HG02981 (cell line): ENCODE measurements around the gene PCDHA8.
"Not testable (repeated sequence)": the region's sequence is repeated elsewhere in the genome, so short reads cannot be mapped to it uniquely, and the experiment has no call there.

Experiments used
- ATAC-seq: cut with Tn5 transposase; IDR thresholded peaks from one replicate; pipeline ENCODE4 v1.9.1; 2021; ENCODE audit warnings: mild to moderate bottlenecking, moderate library complexity; ENCODE audit not compliant: unreplicated experiment

Gene PCDHA8, protein sequence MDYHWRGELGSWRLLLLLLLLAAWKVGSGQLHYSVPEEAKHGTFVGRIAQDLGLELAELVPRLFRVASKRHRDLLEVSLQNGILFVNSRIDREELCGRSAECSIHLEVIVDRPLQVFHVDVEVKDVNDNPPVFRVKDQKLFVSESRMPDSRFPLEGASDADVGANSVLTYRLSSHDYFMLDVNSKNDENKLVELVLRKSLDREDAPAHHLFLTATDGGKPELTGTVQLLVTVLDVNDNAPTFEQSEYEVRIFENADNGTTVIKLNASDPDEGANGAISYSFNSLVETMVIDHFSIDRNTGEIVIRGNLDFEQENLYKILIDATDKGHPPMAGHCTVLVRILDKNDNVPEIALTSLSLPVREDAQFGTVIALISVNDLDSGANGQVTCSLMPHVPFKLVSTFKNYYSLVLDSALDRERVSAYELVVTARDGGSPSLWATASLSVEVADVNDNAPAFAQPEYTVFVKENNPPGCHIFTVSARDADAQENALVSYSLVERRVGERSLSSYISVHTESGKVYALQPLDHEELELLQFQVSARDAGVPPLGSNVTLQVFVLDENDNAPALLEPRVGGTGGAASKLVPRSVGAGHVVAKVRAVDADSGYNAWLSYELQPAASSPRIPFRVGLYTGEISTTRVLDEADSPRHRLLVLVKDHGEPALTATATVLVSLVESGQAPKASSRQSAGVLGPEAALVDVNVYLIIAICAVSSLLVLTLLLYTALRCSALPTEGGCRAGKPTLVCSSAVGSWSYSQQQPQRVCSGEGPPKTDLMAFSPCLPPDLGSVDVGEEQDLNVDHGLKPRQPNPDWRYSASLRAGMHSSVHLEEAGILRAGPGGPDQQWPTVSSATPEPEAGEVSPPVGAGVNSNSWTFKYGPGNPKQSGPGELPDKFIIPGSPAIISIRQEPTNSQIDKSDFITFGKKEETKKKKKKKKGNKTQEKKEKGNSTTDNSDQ

DNA sequence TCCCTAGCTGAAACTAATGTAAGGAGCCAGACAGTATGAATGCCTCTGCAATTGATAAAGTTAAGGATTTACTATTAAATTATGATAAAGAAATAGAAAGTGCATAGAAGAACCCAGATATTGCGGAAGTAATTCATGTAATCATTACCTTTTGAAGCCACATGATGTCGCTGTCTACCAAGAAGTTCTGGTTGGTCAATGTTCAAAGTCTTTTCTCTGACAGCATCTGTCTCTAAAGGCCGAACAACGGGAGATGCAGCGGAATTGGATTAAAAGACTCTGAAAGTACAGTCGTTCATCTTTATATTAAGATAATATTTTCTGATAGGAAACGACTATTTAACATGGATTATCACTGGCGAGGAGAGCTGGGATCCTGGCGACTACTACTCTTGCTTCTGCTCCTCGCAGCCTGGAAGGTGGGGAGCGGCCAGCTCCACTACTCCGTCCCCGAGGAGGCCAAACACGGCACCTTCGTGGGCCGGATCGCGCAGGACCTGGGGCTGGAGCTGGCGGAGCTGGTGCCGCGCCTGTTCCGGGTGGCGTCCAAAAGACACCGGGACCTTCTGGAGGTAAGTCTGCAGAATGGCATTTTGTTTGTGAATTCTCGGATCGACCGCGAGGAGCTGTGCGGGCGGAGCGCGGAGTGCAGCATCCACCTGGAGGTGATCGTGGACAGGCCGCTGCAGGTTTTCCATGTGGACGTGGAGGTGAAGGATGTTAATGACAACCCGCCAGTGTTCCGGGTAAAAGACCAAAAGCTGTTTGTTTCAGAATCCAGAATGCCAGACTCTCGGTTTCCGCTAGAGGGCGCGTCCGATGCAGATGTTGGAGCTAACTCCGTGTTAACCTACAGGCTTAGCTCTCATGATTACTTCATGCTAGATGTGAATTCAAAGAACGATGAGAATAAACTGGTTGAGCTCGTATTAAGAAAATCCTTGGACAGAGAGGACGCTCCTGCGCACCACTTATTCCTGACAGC, at the start of gene PCDHA8:
Gene PCDHA8 (plus strand): TSS at position 210 of the 985 bp plus-strand sequence. CDS start 135 bp downstream, at position 345.
- no peak for ATAC-seq

DNA sequence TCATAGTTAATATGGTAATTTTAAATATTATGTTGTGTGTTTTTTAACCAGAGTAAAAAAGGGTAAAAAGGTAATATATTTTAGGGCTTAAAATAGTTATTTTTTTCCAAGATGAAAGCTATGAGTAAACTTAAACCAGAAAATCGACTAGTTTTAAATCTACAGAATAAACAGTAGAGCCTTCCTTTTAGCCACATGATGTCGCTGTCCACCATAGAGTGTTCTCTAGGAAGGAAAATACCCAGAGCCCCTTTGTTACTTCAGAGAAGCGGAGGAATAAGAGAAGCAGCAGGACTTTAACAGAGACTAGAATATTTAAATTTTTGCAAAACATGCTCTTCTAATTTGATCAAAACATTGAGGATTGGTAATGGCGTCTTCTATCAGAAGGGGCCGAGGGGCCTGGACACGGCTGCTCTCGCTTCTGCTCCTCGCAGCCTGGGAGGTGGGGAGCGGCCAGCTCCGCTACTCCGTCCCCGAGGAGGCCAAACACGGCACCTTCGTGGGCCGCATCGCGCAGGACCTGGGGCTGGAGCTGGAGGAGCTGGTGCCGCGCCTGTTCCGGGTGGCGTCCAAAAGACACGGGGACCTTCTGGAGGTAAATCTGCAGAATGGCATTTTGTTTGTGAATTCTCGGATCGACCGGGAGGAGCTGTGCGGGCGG, 46.3 kb upstream of the PCDHA8 start, which contains the start of gene PCDHA2:
Gene PCDHA2 (plus strand): TSS at position 258 of the 664 bp plus-strand sequence.
- no peak for ATAC-seq

DNA sequence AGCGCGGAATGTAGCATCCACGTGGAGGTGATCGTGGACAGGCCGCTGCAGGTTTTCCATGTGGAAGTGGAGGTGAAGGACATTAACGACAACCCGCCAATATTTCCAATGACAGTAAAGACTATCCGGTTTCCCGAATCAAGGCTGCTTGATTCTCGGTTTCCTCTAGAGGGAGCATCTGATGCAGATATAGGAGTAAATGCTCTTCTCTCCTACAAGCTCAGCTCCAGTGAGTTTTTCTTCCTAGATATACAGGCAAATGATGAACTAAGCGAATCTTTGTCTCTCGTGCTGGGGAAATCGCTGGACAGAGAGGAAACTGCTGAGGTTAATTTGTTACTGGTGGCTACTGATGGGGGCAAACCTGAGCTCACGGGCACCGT, 45.7 kb upstream of the PCDHA8 start:
- ATAC-seq, result no peak

DNA sequence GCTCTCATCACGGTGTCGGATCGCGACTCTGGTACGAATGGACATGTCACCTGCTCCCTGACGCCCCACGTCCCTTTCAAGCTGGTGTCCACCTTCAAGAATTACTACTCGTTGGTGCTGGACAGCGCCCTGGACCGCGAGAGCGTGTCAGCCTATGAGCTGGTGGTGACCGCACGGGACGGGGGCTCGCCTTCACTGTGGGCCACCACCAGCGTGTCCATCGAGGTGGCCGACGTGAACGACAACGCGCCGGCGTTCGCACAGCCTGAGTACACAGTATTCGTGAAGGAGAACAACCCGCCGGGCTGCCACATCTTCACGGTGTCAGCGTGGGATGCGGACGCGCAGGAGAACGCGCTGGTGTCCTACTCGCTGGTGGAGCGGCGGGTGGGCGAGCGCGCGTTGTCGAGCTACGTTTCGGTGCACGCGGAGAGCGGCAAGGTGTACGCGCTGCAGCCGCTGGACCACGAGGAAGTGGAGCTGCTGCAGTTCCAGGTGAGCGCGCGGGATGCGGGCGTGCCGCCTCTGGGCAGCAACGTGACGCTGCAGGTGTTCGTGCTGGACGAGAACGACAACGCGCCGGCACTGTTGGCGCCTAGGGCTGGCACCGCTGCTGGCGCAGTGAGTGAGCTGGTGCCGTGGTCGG, 44.8 kb upstream of the PCDHA8 start:
- not testable (repeated sequence) for ATAC-seq

DNA sequence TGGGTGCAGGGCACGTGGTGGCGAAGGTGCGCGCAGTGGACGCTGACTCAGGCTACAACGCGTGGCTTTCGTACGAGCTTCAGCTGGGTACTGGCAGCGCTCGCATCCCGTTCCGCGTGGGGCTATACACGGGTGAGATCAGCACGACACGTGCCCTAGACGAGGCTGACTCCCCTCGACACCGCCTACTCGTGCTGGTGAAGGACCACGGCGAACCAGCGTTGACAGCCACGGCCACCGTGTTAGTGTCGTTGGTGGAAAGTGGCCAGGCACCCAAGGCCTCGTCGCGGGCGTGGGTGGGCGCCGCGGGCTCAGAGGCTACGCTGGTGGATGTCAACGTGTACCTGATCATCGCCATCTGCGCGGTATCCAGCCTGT, 44.3 kb upstream of the PCDHA8 start:
- ATAC-seq, result no peak

DNA sequence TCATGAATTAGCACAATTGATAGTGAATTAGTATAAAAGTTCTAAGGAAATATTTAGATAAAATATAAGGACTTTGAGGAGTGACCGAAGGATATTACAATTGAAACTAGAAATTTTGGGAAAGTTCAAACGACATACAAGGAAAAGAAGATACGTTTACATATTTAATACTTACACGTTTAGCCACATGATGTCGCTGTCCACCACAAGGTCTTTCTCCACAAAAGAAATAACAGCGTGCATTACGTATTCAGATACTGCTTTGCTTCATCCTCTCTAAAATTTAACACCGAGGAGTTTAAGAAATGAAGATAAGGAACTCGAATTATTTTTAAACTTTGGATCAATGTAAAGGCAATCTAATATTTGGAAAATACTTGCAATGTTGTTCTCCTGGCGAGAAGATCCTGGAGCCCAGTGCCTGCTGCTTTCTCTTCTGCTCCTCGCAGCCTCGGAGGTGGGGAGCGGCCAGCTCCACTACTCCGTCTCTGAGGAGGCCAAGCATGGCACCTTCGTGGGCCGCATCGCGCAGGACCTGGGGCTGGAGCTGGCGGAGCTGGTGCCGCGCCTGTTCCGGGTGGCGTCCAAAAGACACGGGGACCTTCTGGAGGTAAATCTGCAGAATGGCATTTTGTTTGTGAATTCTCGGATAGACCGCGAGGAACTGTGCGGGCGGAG, 40.0 kb upstream of the PCDHA8 start, which contains the start of gene PCDHA3:
Gene PCDHA3 (plus strand): TSS at position 242 of the 678 bp plus-strand sequence.
- no peak for ATAC-seq

DNA sequence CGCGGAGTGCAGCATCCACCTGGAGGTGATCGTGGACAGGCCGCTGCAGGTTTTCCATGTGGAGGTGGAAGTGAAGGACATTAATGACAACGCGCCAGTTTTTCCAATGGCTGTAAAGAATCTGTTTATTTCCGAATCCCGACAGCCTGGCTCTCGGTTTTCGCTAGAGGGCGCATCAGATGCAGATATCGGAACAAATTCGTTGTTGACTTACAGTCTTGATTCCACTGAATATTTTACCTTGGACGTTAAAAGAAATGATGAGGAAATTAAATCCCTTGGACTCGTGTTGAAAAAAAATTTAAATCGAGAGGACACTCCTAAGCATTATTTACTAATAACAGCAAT, 39.5 kb upstream of the PCDHA8 start:
- no peak for ATAC-seq

DNA sequence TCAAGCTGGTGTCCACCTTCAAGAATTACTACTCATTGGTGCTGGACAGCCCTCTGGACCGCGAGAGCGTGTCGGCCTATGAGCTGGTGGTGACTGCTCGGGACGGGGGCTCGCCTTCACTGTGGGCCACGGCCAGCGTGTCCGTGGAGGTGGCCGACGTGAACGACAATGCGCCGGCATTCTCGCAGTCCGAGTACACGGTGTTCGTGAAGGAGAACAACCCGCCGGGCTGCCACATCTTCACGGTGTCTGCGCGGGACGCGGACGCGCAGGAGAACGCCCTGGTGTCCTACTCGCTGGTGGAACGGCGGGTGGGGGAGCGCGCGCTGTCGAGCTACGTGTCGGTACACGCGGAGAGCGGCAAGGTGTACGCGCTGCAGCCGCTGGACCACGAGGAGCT, 38.6 kb upstream of the PCDHA8 start:
- not testable (repeated sequence) for ATAC-seq

DNA sequence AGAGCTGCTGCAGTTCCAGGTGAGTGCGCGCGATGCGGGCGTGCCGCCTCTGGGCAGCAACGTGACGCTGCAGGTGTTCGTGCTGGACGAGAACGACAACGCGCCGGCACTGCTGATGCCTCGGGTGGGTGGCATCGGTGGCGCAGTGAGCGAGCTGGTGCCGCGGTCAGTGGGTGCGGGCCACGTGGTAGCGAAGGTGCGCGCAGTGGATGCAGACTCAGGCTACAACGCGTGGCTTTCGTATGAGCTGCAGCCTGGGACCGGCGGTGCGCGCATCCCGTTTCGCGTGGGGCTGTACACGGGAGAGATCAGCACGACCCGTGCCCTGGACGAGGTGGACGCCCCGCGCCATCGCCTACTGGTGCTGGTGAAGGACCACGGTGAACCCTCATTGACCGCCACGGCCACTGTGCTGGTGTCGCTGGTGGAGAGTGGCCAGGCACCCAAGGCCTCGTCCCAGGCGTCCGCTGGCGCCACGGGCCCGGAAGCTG, 38.2 kb upstream of the PCDHA8 start:
- ATAC-seq, result no peak

DNA sequence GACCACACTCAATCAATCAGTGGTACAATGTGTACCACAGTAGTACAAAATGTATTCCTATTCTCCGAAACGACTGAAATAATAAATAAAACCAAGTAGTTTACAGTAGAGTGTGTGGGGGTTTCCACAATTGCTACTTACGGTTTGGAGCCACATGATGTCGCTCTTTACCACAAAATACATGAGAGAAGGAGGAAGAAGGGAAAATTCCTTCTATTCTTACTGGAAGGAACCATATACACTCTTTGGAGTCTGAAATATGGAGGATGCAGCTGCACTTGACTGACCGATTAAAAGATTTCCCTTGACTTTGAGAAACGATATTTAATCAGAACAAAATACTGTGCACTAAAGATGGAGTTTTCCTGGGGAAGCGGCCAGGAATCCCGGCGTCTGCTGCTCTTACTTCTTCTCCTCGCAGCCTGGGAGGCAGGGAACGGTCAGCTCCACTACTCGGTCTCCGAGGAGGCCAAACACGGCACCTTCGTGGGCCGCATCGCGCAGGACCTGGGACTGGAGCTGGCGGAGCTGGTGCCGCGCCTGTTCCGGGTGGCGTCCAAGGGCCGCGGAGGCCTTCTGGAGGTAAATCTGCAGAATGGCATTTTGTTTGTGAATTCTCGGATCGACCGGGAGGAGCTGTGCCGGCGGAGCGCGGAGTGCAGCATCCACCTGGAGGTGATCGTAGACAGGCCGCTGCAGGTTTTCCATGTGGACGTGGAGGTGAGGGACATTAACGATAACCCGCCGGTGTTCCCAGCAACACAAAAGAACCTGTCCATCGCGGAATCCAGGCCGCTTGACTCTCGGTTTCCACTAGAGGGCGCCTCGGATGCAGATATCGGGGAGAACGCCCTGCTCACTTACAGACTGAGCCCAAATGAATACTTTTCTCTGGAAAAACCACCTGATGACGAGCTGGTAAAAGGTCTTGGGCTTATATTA, 33.9 kb upstream of the PCDHA8 start, which contains the start of gene PCDHA4:
Gene PCDHA4 (plus strand): TSS at position 235 of the 942 bp plus-strand sequence.
- no peak for ATAC-seq

DNA sequence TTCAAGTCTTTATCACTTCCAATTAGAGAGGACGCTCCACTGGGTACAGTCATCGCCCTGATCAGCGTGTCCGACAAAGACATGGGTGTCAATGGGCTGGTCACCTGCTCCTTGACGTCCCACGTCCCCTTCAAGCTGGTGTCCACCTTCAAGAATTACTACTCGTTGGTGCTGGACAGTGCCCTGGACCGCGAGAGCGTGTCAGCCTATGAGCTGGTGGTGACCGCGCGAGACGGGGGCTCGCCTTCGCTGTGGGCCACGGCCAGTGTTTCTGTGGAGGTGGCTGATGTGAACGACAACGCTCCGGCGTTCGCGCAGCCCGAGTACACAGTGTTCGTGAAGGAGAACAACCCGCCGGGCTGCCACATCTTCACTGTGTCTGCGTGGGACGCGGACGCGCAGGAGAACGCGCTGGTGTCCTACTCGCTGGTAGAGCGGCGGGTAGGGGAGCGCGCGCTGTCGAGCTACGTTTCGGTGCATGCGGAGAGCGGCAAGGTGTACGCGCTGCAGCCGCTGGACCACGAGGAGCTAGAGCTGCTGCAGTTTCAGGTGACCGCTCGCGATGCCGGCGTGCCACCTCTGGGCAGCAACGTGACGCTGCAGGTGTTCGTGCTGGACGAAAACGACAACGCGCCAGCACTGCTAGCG, 32.6 kb upstream of the PCDHA8 start:
- ATAC-seq, result not testable (repeated sequence)

DNA sequence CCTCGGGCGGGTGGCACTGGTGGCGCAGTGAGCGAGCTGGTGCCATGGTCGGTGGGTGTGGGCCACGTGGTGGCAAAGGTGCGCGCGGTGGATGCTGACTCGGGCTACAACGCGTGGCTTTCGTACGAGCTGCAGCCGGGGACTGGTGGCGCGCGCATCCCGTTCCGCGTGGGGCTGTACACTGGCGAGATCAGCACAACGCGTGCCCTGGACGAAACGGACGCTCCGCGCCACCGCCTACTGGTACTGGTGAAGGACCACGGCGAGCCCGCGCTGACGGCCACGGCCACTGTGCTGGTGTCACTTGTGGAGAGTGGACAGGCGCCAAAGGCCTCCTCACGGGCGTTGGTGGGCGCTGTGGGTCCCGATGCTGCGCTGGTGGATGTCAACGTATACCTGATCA, 32.1 kb upstream of the PCDHA8 start:
- no peak for ATAC-seq

DNA sequence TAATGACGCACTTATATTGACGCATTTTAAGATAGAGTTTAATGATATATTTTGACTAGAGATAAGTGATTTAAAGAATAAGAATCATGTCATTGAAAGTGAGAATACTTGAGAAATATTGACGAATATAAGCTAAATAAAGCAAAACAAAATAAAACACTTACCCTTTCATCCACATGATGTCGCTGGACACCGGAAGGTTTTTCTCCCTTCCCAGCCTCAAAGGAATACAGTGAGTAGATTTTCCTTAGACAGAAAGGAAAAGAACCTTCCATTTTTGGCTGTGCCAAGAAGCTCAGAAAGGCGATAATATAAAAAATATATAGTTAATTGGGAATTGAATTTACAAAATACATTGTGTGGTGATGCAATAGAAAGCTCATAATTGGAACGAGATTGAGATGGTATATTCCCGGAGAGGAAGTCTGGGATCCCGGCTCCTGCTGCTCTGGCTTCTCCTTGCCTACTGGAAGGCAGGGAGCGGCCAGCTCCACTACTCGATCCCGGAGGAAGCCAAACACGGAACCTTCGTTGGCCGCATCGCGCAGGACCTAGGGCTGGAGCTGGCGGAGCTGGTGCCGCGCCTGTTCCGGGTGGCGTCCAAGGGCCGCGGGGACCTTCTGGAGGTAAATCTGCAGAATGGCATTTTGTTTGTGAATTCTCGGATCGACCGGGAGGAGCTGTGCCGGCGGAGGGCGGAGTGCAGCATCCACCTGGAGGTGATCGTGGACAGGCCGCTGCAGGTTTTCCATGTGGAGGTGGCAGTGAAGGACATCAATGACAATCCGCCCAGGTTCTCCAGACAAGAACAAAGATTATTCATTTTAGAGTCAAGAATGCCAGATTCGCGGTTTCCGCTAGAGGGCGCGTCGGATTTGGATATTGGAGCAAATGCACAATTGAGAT, 19.4 kb upstream of the PCDHA8 start, which contains the start of gene PCDHA5:
Gene PCDHA5 (plus strand): TSS at position 239 of the 906 bp plus-strand sequence.
- ATAC-seq, result no peak

DNA sequence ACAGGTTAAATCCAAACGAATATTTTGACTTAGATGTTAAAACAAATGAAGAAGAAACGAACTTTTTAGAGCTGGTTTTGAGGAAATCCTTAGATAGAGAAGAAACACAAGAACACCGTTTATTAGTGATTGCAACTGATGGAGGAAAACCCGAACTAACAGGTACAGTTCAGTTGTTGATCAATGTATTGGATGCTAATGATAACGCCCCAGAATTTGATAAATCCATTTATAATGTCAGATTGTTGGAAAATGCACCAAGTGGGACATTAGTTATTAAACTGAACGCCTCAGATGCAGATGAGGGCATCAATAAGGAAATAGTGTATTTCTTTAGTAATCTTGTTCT, 18.7 kb upstream of the PCDHA8 start:
- ATAC-seq, result no peak

DNA sequence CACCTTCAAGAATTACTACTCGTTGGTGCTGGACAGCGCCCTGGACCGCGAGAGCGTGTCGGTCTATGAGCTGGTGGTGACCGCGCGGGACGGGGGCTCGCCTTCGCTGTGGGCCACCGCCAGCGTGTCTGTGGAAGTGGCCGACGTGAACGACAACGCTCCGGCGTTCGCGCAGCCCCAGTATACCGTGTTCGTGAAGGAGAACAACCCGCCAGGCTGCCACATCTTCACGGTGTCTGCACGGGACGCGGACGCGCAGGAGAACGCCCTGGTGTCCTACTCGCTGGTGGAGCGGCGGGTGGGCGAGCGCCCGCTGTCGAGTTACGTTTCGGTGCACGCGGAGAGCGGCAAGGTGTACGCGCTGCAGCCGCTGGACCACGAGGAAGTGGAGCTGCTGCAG, 18.0 kb upstream of the PCDHA8 start:
- not testable (repeated sequence) for ATAC-seq

DNA sequence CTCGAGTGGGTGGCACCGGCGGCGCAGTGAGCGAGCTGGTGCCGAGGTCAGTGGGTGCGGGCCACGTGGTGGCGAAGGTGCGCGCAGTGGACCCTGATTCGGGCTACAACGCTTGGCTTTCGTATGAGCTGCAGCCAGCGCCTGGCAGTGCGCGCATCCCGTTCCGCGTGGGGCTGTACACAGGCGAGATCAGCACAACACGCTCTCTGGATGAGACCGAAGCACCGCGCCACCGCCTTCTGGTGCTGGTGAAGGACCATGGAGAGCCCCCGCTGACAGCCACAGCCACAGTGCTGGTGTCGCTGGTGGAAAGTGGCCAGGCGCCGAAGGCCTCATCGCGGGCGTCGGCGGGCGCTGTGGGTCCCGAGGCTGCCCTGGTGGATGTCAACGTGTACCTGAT, 17.5 kb upstream of the PCDHA8 start:
- ATAC-seq, result no peak
